ENCODE data around the gene CLK2. TPM values are rescaled to one million over a fixed set of nuclear protein-coding genes. Genes with fewer than 3 reads are reported as not detected.
"Not testable (repeated sequence)": the region's sequence is repeated elsewhere in the genome, so short reads cannot be mapped to it uniquely, and the experiment has no call there.

Gene CLK2
- total RNA-seq, 1 experiment from 2014 or later, result 13.9 TPM

- no peak for DNase-seq (ENCODE audit: low spot score)
These were observed 23.4 kb upstream of the CLK2 start for GRCh38 chr1:155296661-155297060.

GRCh38 chr1:155295942-155296267 is 22.6 kb upstream of the CLK2 start:
- DNase-seq (ENCODE audit: low spot score), result no peak

GRCh38 chr1:155295183-155295941 is 22.1 kb upstream of the CLK2 start:
- DNase-seq (ENCODE audit: low spot score), result no peak

- DNase-seq (ENCODE audit: low spot score), result no peak
These were observed 21.3 kb upstream of the CLK2 start for GRCh38 chr1:155294520-155295182.

- DNase-seq (ENCODE audit: low spot score), result no peak
These were observed 19.9 kb upstream of the CLK2 start for GRCh38 chr1:155293086-155293749.

GRCh38 chr1:155291006-155291405 is 17.7 kb upstream of the CLK2 start:
- DNase-seq (ENCODE audit: low spot score), result not testable (repeated sequence)

GRCh38 chr1:155287987-155288543 is 14.8 kb upstream of the CLK2 start:
- no peak for DNase-seq (ENCODE audit: low spot score)

- DNase-seq (ENCODE audit: low spot score), result no peak
These were observed 13.2 kb upstream of the CLK2 start for GRCh38 chr1:155286544-155286943.

- no peak for DNase-seq (ENCODE audit: low spot score)
These were observed 12.3 kb upstream of the CLK2 start for GRCh38 chr1:155285631-155286044.

- no peak for DNase-seq (ENCODE audit: low spot score)
These were observed 11.8 kb upstream of the CLK2 start for GRCh38 chr1:155285063-155285462.

GRCh38 chr1:155284476-155284875 is 11.2 kb upstream of the CLK2 start:
- no peak for DNase-seq (ENCODE audit: low spot score)

- no peak for DNase-seq (ENCODE audit: low spot score)
These were observed 9.3 kb upstream of the CLK2 start for GRCh38 chr1:155282488-155283091.

- DNase-seq (ENCODE audit: low spot score), result no peak
These were observed 6.0 kb upstream of the CLK2 start for GRCh38 chr1:155279268-155279667.

GRCh38 chr1:155278689-155279160 is 5.4 kb upstream of the CLK2 start:
- no peak for DNase-seq (ENCODE audit: low spot score)

GRCh38 chr1:155277902-155278688 is 4.8 kb upstream of the CLK2 start:
- peak; percentile 42 for DNase-seq (ENCODE audit: low spot score)

- peak; percentile 95 for DNase-seq (ENCODE audit: low spot score)
These were observed 4.0 kb upstream of the CLK2 start, which contains the start of gene HCN3 for GRCh38 chr1:155277070-155277901. Gene HCN3, plus strand, starts transcription at chr1:155277463. Its CDS starts 128 bp downstream, at chr1:155277591.

GRCh38 chr1:155272466-155273342 is 600 bp downstream of the CLK2 start:
- peak; percentile 83 for DNase-seq (ENCODE audit: low spot score)

- no peak for DNase-seq (ENCODE audit: low spot score)
These were observed 3.9 kb downstream of the CLK2 start for GRCh38 chr1:155269381-155269780.

GRCh38 chr1:155268630-155269029 is 4.7 kb downstream of the CLK2 start:
- no peak for DNase-seq (ENCODE audit: low spot score)

Data from A172 (cell line).